ENCODE measurements around the gene MDN1.
"Not testable (repeated sequence)": the region's sequence is repeated elsewhere in the genome, so short reads cannot be mapped to it uniquely, and the experiment has no call there.

MDN1 gene

DNA sequence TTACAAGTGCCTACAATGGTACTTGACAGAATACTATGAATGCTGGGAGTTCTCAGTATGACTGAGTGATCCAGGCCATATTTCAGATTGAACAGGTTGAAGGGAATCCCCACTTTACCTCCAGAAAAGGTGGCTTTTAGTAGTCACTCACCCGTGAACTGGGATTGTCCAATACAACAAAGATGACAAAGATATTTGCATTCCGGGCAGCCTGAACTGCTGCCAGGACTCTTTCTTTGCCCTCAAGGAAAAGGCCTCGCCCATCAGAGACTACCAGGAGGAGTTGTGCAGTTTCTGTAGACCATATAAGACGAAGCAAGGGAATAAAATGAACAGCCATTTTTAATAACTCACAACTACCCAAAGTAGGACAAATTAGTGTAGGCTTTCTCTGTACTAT, 174.7 kb downstream of the MDN1 start:
- no peaks in the 10 kb centered on the region for H3K9me3 ChIP-seq
- H3K4me3 ChIP-seq (ENCODE audit: low read depth, low read length) = no peak overlapping the region
- H3K4me1 ChIP-seq = no peaks in the 10 kb centered on the region
- peaks cover 80% of the 10 kb centered on the region for H3K36me3 ChIP-seq
- TF ChIP-seq, protein P1, sequence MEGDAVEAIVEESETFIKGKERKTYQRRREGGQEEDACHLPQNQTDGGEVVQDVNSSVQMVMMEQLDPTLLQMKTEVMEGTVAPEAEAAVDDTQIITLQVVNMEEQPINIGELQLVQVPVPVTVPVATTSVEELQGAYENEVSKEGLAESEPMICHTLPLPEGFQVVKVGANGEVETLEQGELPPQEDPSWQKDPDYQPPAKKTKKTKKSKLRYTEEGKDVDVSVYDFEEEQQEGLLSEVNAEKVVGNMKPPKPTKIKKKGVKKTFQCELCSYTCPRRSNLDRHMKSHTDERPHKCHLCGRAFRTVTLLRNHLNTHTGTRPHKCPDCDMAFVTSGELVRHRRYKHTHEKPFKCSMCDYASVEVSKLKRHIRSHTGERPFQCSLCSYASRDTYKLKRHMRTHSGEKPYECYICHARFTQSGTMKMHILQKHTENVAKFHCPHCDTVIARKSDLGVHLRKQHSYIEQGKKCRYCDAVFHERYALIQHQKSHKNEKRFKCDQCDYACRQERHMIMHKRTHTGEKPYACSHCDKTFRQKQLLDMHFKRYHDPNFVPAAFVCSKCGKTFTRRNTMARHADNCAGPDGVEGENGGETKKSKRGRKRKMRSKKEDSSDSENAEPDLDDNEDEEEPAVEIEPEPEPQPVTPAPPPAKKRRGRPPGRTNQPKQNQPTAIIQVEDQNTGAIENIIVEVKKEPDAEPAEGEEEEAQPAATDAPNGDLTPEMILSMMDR (IDR thresholded peaks at IDR 0.05; ENCODE audit: low read depth, low read length) = no peak
- H3K27me3 ChIP-seq = no peaks in the 10 kb centered on the region
- no peak for DNase-seq

DNA sequence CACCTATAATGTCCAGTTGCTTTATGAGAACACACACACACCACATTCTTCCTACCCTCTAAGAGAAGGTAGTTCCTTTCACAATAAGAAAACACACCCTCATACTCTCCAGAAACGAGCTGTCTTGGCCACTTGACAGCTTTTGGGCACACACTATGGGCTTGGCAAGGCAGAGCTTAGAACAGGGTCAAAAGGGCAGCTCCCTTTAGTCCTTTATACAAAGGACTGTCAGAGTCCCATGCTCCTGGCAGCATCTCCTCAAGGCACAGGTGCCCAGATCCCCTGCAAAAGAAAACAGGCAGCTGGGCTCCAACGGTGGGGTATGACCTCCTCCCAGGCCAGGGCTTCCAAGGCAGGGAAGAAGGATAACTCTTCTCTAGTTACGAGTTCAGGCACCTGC, 176.2 kb downstream of the MDN1 start:
- no peaks in the 10 kb centered on the region; the same call in 1 of the 2 replicates for H3K4me1 ChIP-seq
- TF ChIP-seq, protein P1 (IDR thresholded peaks at IDR 0.05; ENCODE audit: low read depth, low read length) = no peak
- peaks cover 70% of the 10 kb centered on the region for H3K36me3 ChIP-seq
- no peaks in the 10 kb centered on the region for H3K9me3 ChIP-seq
- no peaks in the 10 kb centered on the region for H3K27me3 ChIP-seq
- no peak overlapping the region for H3K4me3 ChIP-seq (ENCODE audit: low read depth, low read length)
- no peak for DNase-seq

DNA sequence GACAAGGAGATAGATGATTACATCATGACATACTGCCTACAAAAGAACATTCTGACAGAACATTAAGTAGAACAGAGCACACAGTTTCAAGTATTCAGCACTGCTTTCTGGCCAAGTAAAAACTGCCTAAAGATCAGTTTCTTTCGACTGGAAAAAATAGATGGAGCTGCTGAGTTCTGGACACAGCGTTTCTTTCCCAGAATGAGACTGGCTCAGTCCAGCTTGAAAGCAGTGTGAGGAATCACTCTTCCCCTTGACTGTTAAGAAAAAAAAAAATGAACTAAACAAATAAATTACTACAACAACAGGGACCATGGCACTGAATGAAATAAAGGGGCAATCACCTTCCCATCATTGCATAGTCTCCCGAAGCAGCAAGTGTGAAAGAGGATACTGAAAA, 176.6 kb downstream of the MDN1 start:
- Histone ChIP-seq H3K27me3 (no peaks in the 10 kb centered on the region), H3K4me1 (no peaks in the 10 kb centered on the region; the same call in 1 of the 2 replicates), H3K9me3 (no peaks in the 10 kb centered on the region), H3K4me3 (ENCODE audit: low read depth, low read length) (no peak overlapping the region), H3K36me3 (peaks cover 65% of the 10 kb centered on the region)
- no peak for DNase-seq
- TF ChIP-seq, protein P1 (IDR thresholded peaks at IDR 0.05; ENCODE audit: low read depth, low read length) = no peak

DNA sequence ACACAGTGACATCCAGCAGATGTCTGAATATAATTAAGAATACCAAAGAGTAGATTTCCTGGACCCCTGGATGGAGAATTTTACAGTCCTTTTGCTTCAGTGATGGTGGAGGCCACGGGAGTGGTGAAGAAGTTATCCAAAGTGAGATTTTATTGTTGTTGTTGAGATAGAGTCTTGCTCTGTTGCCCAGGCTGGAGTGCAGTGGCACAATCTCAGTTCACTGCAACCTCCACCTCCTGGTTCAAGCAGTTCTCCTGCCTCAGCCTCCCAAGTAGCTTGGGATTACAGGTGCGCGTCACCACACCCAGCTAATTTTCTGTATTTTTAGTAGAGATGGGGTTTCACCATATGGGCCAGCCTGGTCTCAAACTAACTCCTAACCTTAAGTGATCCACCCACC, 178.0 kb downstream of the MDN1 start:
- not testable (repeated sequence) for H3K4me3 ChIP-seq (ENCODE audit: low read depth, low read length)
- H3K36me3 ChIP-seq = peaks cover 58% of the 10 kb centered on the region

DNA sequence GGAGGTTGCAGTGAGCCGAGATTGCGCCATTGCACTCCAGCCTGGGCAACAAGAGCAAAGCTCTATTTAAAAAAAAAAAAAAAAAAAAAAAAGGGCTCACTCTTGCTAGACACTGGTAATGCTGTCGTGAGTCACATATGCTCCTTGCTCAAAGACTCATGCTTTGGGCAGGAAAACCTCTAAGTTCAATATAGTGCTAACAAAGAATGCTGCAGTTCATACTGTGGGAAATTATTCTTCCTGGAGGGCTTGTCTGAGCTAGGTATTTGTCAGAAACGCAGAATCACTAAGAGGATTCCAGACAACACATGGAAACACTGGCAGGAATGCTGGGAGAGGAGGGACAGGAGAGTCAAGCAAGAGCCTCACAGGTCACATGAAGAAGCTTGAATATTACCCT, 178.8 kb downstream of the MDN1 start:
- Histone ChIP-seq H3K9me3 (no peaks in the 10 kb centered on the region), H3K36me3 (peaks cover 57% of the 10 kb centered on the region), H3K27me3 (no peaks in the 10 kb centered on the region), H3K4me1 (no peaks in the 10 kb centered on the region; the same call in 1 of the 2 replicates), H3K4me3 (ENCODE audit: low read depth, low read length) (no peak overlapping the region)
- no peak for DNase-seq
- TF ChIP-seq, protein P1 (IDR thresholded peaks at IDR 0.05; ENCODE audit: low read depth, low read length) = no peak

More for the DNA sequence above, 178.0 kb downstream of the MDN1 start:
- not testable (repeated sequence) for H3K9me3 ChIP-seq, DNase-seq, H3K4me1 ChIP-seq, H3K27me3 ChIP-seq

DNA sequence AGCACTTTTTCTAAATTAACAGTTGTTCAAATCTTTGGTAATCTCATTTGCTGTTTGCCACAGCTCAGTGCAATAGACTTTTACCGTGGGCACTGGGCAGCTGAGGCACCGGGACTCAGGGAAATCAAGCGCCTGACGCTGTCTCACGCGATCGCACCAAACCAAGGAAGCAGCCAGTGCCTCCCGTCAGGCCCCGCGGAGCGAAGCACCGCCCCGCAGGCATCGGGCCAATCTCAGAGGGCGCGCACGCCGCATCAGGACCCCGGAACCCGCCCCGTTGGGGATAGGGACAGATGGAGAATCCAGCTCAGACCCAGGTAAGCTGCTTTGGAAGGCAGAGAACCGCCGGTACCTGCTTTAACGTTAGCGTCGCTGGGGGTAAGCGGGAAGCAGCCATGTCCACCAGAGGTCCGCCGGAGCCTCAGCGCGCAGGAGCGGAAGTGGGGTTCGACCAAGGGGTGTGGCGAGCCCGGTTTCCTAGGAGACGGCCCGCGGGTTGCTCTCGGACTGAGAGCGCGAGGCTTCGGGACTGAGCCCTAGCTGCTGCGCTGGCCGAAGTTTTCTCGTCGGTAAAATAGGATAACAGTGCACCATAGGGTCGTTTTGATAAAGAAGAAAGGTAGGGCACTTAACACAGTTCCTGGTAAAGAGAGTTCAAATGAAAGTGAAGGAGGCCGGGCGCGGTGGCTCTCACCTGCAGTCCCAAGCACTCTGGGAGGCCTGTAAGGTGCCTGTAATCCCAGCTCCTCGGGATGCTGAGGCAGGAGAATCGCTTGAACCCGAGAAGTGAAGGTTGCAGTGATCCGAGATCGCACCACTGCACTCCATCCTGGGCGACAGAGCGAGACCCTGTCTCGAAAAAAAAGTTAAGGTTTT, 181.0 kb downstream of the MDN1 start, which contains the start of gene LYRM2:
Gene LYRM2 (minus strand): TSS at position 428 of the 876 bp plus-strand sequence. CDS start 31 bp downstream, at position 397.
- no peaks in the 10 kb centered on the region for H3K27me3 ChIP-seq
- peak within 1 kb of the TSS; percentile 75 for H3K4me3 ChIP-seq (ENCODE audit: low read depth, low read length)
- DNase-seq = peak; percentile 95
- no peaks in the 10 kb centered on the region for H3K9me3 ChIP-seq
- TF ChIP-seq, protein P1 (IDR thresholded peaks at IDR 0.05; ENCODE audit: low read depth, low read length) = 0 out of 2 replicates have a peak, but pooled peaks have one; percentile 2
- H3K36me3 ChIP-seq = peaks cover 34% of the 10 kb centered on the region
- no peaks in the 10 kb centered on the region; the same call in 1 of the 2 replicates for H3K4me1 ChIP-seq
